Sigmoid colon (tissue), 7 donors: ENCODE data around the gene TFB2M. TPM values are rescaled to one million over a fixed set of nuclear protein-coding genes. Genes with fewer than 3 reads are reported as not detected.

Experiments
- DNase-seq: peaks from one replicate; pipeline ENCODE4 v3.0.0-alpha.2; 2019
- H3K27ac ChIP-seq, 4 donors: fragments of 200-600 bp; sonication (generic); one replicate each; pipeline ENCODE4 v1.5.1; 2016 to 2019; ENCODE audit warnings: mild to moderate bottlenecking in 1 of 4
- H3K27me3 ChIP-seq, 3 donors: fragments of 200-600 bp; sonication (generic); one replicate each; pipeline ENCODE4 v1.5.1; 2019; ENCODE audit warnings: mild to moderate bottlenecking in 1 of 3
- H3K36me3 ChIP-seq, 4 donors: fragments of 200-600 bp; sonication (generic); one replicate each; pipeline ENCODE4 v1.5.1; 2016 to 2019
- H3K4me1 ChIP-seq, 4 donors: fragments of 200-600 bp; sonication (generic); one replicate each; pipeline ENCODE4 v1.5.1; 2017 to 2019
- H3K4me3 ChIP-seq, 4 donors: fragments of 200-600 bp; sonication (generic); one replicate each; pipeline ENCODE4 v1.5.1; 2017 to 2019; ENCODE audit warnings: mild to moderate bottlenecking in 2 of 4, moderate library complexity in 1 of 4
- H3K9me3 ChIP-seq, 4 donors: fragments of 200-600 bp in 3 of 4; sonication (generic) in 3 of 4; one replicate each; pipeline versions ENCODE4 v1.5.1 to v1.6.1; 2013 to 2019
- EP300 ChIP-seq, 4 donors: sonication (generic); formaldehyde crosslinking; IDR thresholded peaks; one replicate each; pipeline ENCODE4 v1.6.1; 2017; ENCODE audit warnings: antibody characterized with exemption in 4 of 4
- POLR2A ChIP-seq, 2 donors: fragments of 450-650 bp; IDR thresholded peaks; one replicate each; pipeline ENCODE4 v1.6.1; 2016; ENCODE audit warnings: antibody characterized with exemption in 2 of 2, mild to moderate bottlenecking in 2 of 2, moderate library complexity in 2 of 2
- POLR2AphosphoS5 ChIP-seq, 4 donors: sonication (generic); formaldehyde crosslinking; IDR thresholded peaks; one replicate each; pipeline ENCODE4 v1.6.1; 2017; ENCODE audit warnings: antibody characterized with exemption in 4 of 4
- WGBS, 2 donors: extraction: QIAGEN DNeasy Blood & Tissue Kit; methylation state at CpG; one replicate each; pipeline ENCODE4 v1.1.7; 2013; 5-methylcytosine and 5-hydroxymethylcytosine counted together
- intact Hi-C: fragments of 100-400 bp; cut with DNase I; formaldehyde crosslinking; loops from one replicate; pipeline ENCODE4 v1.15.1; 2023
- polyA plus RNA-seq, 3 donors: library from polyadenylated mRNA; stranded (reverse); fragments of 200-250 nt; gene quantifications; one replicate each; pipeline ENCODE4 v1.2.3, GENCODE V29; 2013
- small RNA-seq, 3 donors: library from RNA; depleted of rRNA; stranded (forward); fragments of <200 nt; gene quantifications; one replicate each; pipeline ENCODE3, GENCODE V24; 2016
- total RNA-seq, 4 donors: library from RNA; depleted of rRNA; stranded (reverse); fragments of >200 nt; gene quantifications; one replicate each; pipeline ENCODE4 v1.1.0, GENCODE V29; 2016
- TF ChIP-seq, protein P1 (sequence below), 4 experiments: fragments of 450-650 bp in 3 of 4; fragments of 200-600 bp in 1 of 4; IDR thresholded peaks; one replicate each; pipeline ENCODE4 v1.5.1; 2016 to 2019; ENCODE audit warnings: antibody characterized with exemption in 4 of 4, mild to moderate bottlenecking in 3 of 4, moderate library complexity in 2 of 4
- donor health status: healthy with polysubstance abuse.
- donor health status: Bipolar disorder and iron deficiency.
- donor health status: healthy.

Gene TFB2M
- total and polyA plus RNA-seq, 7 donors, result 4.7 to 18.5 (median 12.8) TPM

DNA sequence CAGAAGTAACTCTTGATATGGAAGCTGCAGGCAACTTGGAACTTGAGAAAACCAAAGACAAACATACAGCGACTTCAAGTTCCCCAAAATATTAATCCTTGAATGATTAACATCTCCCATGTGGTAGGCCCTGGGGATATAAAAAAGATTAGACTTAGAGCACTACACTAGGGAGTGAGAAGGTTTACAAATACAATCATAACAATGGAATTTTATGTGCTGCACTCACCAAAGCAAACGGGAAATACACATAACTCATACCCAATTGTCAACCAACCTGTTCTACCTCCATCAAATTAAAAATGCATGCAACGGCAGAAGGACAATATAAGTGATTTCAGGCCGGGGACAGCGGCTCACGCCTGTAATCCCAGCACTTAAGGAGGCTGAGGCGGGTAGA is 62.7 kb downstream of the TFB2M start:
- Histone ChIP-seq H3K36me3 (no peaks in the 10 kb centered on the region), H3K27me3 (no peaks in the 10 kb centered on the region), H3K4me1 (peaks cover 0 to 14% (median 8%) of the 10 kb centered on the region in 4 donors), H3K9me3 (no peaks in the 10 kb centered on the region), H3K27ac (no peak overlapping the region), H3K4me3 (no peak overlapping the region)
- intact Hi-C loops, result no loop called here
- TF ChIP-seq POLR2AphosphoS5 (IDR thresholded peaks at IDR 0.05) (no peak), EP300 (IDR thresholded peaks at IDR 0.05) (no peak), POLR2A (IDR thresholded peaks at IDR 0.05) (no peak)
- TF ChIP-seq, protein P1, sequence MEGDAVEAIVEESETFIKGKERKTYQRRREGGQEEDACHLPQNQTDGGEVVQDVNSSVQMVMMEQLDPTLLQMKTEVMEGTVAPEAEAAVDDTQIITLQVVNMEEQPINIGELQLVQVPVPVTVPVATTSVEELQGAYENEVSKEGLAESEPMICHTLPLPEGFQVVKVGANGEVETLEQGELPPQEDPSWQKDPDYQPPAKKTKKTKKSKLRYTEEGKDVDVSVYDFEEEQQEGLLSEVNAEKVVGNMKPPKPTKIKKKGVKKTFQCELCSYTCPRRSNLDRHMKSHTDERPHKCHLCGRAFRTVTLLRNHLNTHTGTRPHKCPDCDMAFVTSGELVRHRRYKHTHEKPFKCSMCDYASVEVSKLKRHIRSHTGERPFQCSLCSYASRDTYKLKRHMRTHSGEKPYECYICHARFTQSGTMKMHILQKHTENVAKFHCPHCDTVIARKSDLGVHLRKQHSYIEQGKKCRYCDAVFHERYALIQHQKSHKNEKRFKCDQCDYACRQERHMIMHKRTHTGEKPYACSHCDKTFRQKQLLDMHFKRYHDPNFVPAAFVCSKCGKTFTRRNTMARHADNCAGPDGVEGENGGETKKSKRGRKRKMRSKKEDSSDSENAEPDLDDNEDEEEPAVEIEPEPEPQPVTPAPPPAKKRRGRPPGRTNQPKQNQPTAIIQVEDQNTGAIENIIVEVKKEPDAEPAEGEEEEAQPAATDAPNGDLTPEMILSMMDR (IDR thresholded peaks at IDR 0.05), result no peak
- WGBS, 2 donors, result 20 to 75% methylated on average over 7 of the region's 7 CpGs
- DNase-seq, result no peak

DNA sequence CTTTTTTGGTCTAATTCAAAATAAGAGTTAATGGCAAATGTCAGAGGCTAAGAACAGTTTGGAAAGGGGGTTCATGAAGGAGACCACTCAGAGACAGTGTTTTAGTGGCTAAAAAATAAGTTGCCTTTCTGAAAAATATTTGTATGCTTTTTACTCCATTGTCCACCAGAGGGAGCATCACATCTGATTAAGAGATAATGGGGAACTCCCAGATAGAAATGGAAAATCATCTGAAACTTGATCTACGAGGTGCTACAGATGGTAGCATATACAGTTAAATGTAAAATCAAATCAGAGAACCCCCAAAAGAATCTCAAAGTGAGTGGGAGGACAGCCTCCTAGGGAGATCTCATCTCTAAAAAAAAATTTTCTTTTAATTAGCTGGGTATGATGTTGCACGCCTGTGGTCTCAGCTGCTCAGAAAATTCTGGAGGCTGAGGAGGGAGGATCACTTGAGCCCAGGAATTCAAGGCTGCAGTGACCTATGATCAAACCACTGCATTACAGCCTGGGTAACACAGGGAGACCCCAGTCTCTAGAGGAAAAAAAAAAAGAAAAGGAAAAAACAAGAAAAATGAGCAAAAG is 68.6 kb downstream of the TFB2M start:
- TF ChIP-seq POLR2AphosphoS5 (IDR thresholded peaks at IDR 0.05) (no peak), EP300 (IDR thresholded peaks at IDR 0.05) (no peak), POLR2A (IDR thresholded peaks at IDR 0.05) (no peak)
- TF ChIP-seq, protein P1 (IDR thresholded peaks at IDR 0.05), result peak; percentile 36 to 77 (median 70)
- Histone ChIP-seq H3K27ac (no peak overlapping the region), H3K4me3 (no peak overlapping the region), H3K36me3 (no peaks in the 10 kb centered on the region), H3K4me1 (peaks cover 0 to 4% (median under 1%) of the 10 kb centered on the region in 4 donors), H3K9me3 (no peaks in the 10 kb centered on the region), H3K27me3 (no peaks in the 10 kb centered on the region)
- DNase-seq, result no peak
- 49 to 51% methylated on average over 2 of the region's 2 CpGs for WGBS, 2 donors
- intact Hi-C loops, result loop anchor here (1.0 to 5.0 kb wide), 2 partner anchors 202 to 255 kb away; no protein-coding TSS in a partner anchor

DNA sequence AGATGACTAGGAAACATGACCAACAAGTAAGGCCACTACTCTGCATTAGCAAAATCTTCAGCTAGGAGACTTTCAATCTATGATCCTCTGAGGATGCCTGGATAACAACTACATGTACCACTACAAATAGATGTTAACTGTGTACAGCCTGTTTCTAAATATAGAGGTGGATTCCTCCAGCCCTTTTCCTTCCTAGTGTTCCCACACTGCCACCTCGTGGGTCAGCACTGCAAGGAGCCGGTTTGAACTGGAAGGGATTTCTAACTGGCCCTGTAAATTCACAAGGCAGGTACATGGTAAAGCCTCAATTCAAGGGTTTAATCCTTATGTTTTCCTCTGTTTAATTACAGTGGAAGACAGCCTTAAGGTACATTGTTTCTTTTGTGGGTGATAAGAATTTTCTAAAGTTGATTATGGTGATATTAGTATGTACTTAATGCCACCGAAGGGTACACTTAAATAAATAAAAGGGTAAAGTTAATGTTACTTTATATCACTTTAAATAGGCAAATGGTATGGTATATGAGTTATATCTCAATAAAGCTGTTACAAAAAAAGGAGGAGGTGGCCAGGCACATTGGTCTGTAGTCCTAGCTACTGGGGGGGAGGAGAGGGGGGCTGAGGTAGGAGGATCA is 73.3 kb downstream of the TFB2M start:
- Histone ChIP-seq H3K27me3 (no peaks in the 10 kb centered on the region), H3K27ac (peak overlapping the region in 2 of 4 donors; percentile 17 to 49), H3K4me1 (peaks cover 0 to 6% (median 3%) of the 10 kb centered on the region in 4 donors), H3K36me3 (no peaks in the 10 kb centered on the region), H3K9me3 (no peaks in the 10 kb centered on the region), H3K4me3 (no peak overlapping the region)
- 30 to 36% methylated on average over 3 of the region's 3 CpGs for WGBS, 2 donors
- intact Hi-C loops, result loop anchor here (1.0 to 5.0 kb wide), 3 partner anchors 207 to 1340 kb away; no protein-coding TSS in a partner anchor
- TF ChIP-seq, protein P1 (IDR thresholded peaks at IDR 0.05), result peak; percentile 37 to 80 (median 72)
- TF ChIP-seq POLR2AphosphoS5 (IDR thresholded peaks at IDR 0.05), result no peak
- no peak for DNase-seq

DNA sequence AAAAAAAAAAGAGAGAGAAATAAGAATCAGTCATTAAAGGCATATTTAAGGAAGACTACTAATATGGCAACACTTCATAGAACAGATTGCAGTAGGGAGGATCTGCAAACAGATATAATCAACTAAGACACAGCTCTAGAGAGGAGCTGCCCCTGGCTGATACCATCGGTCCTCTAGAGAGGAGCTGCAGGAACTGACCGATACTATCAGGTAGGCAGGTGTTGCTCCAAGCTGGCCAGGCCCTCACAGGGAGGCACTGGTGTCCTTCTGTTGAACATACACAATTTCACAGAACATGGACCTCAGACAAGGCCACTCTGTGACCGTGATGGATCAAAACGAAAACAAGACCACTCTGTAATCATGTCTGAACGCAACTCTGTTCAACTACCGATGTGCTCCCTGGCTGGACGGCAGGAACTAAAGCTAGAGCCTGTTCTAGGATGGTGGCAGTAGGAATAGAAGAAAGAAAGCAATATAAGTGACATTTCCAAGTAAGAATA is 74.5 kb downstream of the TFB2M start:
- Histone ChIP-seq H3K27ac (no peak overlapping the region), H3K36me3 (no peaks in the 10 kb centered on the region), H3K4me1 (peaks cover 0 to 6% (median 3%) of the 10 kb centered on the region in 4 donors), H3K4me3 (no peak overlapping the region), H3K27me3 (no peaks in the 10 kb centered on the region), H3K9me3 (no peaks in the 10 kb centered on the region)
- TF ChIP-seq POLR2AphosphoS5 (IDR thresholded peaks at IDR 0.05), result no peak
- TF ChIP-seq POLR2A (IDR thresholded peaks at IDR 0.05), result no peak
- no peak for TF ChIP-seq EP300 (IDR thresholded peaks at IDR 0.05)
- TF ChIP-seq, protein P1 (IDR thresholded peaks at IDR 0.05), result no peak
- 95% methylated on average over 7 of the region's 7 CpGs for WGBS, 2 donors
- intact Hi-C loops, result loop anchor here (1.0 to 5.0 kb wide), 3 partner anchors 208 to 1339 kb away; no protein-coding TSS in a partner anchor
- DNase-seq, result no peak

Small RNA genes within 50 kb of the gene (small RNA-seq; reads per million reads assigned to genes)
- 0 reads per million in 3 donors for gene AL356583.2

Other genes starting within 250 kb of the TFB2M start
- 10 to 100 TPM; 14.6 to 23.8 (median 17.1) TPM for gene SMYD3, start 59.0 kb downstream of the TFB2M start, total RNA-seq
- 10 to 100 TPM in 1 of 3 donors, 1 to 10 TPM in 2; 8.7 to 22.2 (median 9.0) TPM for gene SMYD3, start 59.0 kb downstream of the TFB2M start, polyA plus RNA-seq
- gene CNST, start 195 bp upstream of the TFB2M start, total RNA-seq, result 10 to 100 TPM; 26.0 to 39.2 (median 31.9) TPM
- gene CNST, start 195 bp upstream of the TFB2M start, polyA plus RNA-seq, result 10 to 100 TPM in 2 of 3 donors, 1 to 10 TPM in 1; 9.0 to 15.3 (median 15.1) TPM
- gene SCCPDH, start 158.1 kb upstream of the TFB2M start, total RNA-seq, result 10 to 100 TPM; 26.0 to 44.9 (median 36.4) TPM
- gene SCCPDH, start 158.1 kb upstream of the TFB2M start, polyA plus RNA-seq, result 10 to 100 TPM; 16.6 to 23.4 (median 23.0) TPM